DMS114 treated with DMSO at 0.1 percent for 48 hours (cell line): Measurements from ENCODE around the gene ESYT1.

Source experiments
- DNase-seq: peaks from one replicate; lab custom pipeline; 2025; ENCODE audit not compliant: unreplicated experiment; lab: John Stamatoyannopoulos, UW

The ESYT1 gene

GRCh38 chr12:56186957-56187356 is 58.9 kb downstream of the ESYT1 start:
- DNase-seq: no peak

- no peak for DNase-seq
Measured at GRCh38 chr12:56188131-56188777, 60.2 kb downstream of the ESYT1 start.

- no peak for DNase-seq
Measured at GRCh38 chr12:56188778-56189098, 60.7 kb downstream of the ESYT1 start.

- peak; percentile 66 for DNase-seq
Measured at GRCh38 chr12:56189099-56189917, 61.2 kb downstream of the ESYT1 start, which contains the start of gene SMARCC2. TSS of gene SMARCC2 (minus strand) at chr12:56189483. CDS start at chr12:56189461, 22 bp downstream.

- peak; percentile 83 for DNase-seq
Measured at GRCh38 chr12:56189918-56190694, 62.0 kb downstream of the ESYT1 start.

- DNase-seq: no peak
Measured at GRCh38 chr12:56190695-56191155, 62.7 kb downstream of the ESYT1 start.

- no peak for DNase-seq
Measured at GRCh38 chr12:56192582-56192981, 64.5 kb downstream of the ESYT1 start.

GRCh38 chr12:56193025-56193578 is 65.0 kb downstream of the ESYT1 start:
- DNase-seq: peak; percentile 86
